Dermis blood vessel endothelial cell (primary cell): ENCODE results near the gene KDM4E. TPM values are rescaled to one million over a fixed set of nuclear protein-coding genes. Genes with fewer than 3 reads are reported as not detected.

Source experiments
- DNase-seq: peaks from one replicate; pipeline ENCODE4 v3.0.0; 2010
- total RNA-seq: library from RNA; depleted of rRNA; stranded (reverse); fragments of >200 nt; gene quantifications from 2 replicates; pipeline ENCODE4 v1.2.3, GENCODE V29; 2014

KDM4E gene
- total RNA-seq, 1 donor from 2014 or later: not detected

DNA sequence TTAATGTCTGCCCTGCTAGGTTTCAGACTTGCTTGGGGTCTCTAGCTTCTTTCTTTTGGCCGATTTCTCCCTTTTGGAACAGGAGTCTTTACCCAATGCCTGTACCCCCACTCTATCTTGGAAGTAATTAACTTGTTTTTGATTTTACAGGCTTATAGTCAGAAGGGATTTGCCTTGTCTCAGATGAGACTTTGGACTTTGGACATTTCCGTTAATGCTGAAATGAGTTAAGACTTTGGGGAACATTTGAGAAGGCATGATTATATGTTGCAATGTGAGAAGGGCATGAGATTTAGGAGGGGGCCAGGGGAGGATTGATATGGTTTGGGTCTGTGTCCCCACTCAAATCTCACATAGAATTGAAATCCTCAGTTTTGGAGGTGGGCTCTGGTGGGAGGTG, 29.3 kb downstream of the KDM4E start:
- no peak for DNase-seq

- DNase-seq: no peak
Observed at GRCh38 chr11:95055283-95055897, 30.3 kb downstream of the KDM4E start.

DNA sequence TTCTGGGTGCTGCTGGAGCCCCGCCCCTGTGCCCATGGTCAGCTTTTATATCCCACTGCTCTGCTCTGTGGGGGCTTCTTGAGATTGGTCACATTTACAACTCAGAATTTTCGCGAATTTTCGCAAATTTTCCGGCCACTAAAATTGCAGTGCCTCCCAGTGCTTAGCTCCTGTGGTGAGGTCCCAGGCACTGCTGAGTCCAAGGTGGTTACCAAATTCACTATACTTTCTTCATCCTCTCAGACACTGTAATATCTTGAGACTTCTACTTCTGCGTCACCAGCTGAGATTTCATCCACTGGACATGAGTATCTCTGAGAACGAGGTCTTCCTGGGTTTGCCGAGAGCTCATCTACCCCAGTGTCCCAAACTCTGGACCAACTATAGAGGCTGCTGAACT, 32.9 kb downstream of the KDM4E start:
- no peak for DNase-seq

- DNase-seq: no peak
Observed at GRCh38 chr11:95058621-95059020, 33.6 kb downstream of the KDM4E start.

GRCh38 chr11:95059046-95059445, 34.0 kb downstream of the KDM4E start:
- DNase-seq: no peak

- no peak for DNase-seq
Observed at GRCh38 chr11:95065336-95065735, 40.3 kb downstream of the KDM4E start.

DNA sequence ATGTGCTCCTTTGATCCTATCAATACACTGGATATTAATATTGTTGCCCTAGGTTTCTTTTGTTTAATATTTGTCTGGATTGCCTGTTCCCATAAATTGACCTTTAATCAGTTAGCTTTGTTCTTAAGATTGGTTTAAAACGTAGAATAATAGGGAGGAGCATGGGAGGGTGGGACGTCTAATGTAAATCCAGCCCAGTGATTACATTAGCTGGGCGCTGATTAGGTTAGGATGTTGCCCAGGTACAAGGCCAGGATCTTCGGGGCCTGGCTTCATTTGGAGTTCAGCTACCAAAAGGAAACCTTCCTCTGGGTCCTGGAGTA, 41.6 kb downstream of the KDM4E start, which contains the start of gene SRSF8:
Gene SRSF8 (plus strand): TSS at position 204 of the 323 bp plus-strand sequence. CDS start 308 bp downstream, outside the sequence.
- DNase-seq: no peak

- peak; percentile 86 for DNase-seq
Observed at GRCh38 chr11:95067039-95067840, 42.2 kb downstream of the KDM4E start.

- no peak for DNase-seq
Observed at GRCh38 chr11:95067841-95068219, 42.8 kb downstream of the KDM4E start.

GRCh38 chr11:95068549-95068948, 43.5 kb downstream of the KDM4E start:
- DNase-seq: peak; percentile 96

DNA sequence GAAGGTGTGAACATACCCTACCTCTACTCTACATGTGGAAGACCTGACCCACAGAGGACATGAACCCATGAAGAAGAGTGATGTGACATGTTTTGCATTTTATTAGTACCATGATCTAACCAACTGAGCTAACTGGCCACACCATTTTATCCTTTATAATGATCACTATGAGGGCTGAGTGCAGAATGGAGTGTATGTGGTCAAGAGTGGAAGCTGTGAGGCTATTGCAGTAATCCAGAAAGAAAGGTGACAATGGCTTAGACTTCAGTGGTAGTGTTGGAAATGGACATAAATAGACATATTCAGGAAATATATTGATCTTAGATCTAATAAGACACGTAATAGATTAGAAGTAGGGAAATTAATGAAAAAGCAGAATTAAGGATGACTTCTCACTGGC, 45.4 kb downstream of the KDM4E start:
- no peak for DNase-seq

- no peak for DNase-seq
Observed at GRCh38 chr11:95072948-95073347, 47.9 kb downstream of the KDM4E start.

DNA sequence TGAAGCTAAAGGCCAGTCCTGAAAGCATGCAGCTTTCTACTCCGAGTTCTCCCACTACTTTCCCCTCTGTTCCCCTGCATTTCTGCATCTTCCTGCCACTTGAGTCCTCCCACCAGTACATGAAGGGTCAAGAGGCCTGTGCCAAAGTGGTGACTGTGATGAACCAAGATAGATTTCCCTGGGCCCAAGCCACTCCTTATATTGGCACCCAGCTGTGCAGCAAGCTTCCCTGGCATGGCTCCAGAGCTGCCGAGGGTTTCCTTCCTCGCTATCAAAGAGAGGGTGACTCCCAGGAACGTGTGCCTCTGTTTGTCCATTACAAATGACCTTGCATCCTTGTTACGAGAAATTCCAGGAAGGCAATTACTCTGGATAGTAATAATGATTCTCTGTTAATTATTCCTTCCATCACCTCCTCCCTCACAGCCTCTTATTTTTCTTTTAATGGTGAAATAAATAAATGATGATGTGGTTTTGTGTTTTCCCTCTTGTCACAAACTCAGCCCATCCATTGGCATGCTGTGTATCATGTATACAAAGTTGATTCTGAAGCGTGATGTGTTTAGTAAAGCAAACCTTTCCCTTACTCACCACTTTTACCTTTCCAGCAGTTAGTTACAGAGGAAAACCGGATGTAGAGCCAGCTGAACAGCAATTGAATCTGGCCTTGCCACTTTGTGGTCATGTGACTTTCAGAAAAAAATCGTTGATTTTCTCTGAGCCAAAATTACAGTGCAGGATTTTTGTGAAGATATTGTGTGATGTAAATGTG, 49.9 kb downstream of the KDM4E start:
- DNase-seq: peak; percentile 48

GRCh38 chr11:95076416-95076815, 51.4 kb downstream of the KDM4E start:
- DNase-seq: peak; percentile 83

DNA sequence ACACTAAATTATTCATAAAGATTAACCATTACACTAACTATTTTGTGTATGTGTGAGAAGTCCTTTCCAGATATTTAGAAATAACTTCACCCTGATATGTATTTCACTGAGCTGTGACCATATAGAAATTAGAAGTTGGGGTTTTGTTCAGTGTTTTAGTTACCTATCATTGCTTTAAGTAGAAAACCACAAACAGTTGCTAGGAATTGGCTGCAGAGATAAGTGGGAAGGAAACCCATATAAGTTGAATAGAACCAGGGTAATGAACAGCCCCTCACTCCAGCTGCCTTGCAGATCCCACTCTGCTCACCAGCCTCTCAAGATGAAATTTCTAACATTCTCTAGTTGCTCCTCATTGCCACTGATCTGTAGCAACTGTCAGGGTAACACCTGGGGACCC, 51.9 kb downstream of the KDM4E start:
- DNase-seq: no peak

Other genes starting within 250 kb of the KDM4E start
- gene CWC15, start 51.7 kb upstream of the KDM4E start, total RNA-seq: 38.0 and 40.8 TPM in 2 replicates
- 0.17 and 0.65 TPM in 2 replicates for gene KDM4D, start 51.5 kb upstream of the KDM4E start, total RNA-seq
- not detected in 2 replicates for gene KDM4F, start 24.2 kb downstream of the KDM4E start, total RNA-seq
- gene SRSF8, start 41.7 kb downstream of the KDM4E start, total RNA-seq: 17.9 and 27.0 TPM in 2 replicates
- 61.1 and 74.7 TPM in 2 replicates for gene ENDOD1, start 64.6 kb downstream of the KDM4E start, total RNA-seq
- 95.6 and 113 TPM in 2 replicates for gene SESN3, start 205.9 kb downstream of the KDM4E start, total RNA-seq